GM11168 (cell line): ENCODE data around the gene ATG9B.

Source experiments
- in situ Hi-C: fragments of 300-500 bp; cut with MboI; formaldehyde crosslinking; loops from one replicate; pipeline ENCODE4 v1.12.0; 2022; ENCODE audit warnings: low sequenced_read_pairs; ENCODE audit not compliant: unreplicated experiment

Gene ATG9B

GRCh38 chr7:151007469-151007898, 16.8 kb downstream of the ATG9B start:
- in situ Hi-C loops, result no loop called here

DNA sequence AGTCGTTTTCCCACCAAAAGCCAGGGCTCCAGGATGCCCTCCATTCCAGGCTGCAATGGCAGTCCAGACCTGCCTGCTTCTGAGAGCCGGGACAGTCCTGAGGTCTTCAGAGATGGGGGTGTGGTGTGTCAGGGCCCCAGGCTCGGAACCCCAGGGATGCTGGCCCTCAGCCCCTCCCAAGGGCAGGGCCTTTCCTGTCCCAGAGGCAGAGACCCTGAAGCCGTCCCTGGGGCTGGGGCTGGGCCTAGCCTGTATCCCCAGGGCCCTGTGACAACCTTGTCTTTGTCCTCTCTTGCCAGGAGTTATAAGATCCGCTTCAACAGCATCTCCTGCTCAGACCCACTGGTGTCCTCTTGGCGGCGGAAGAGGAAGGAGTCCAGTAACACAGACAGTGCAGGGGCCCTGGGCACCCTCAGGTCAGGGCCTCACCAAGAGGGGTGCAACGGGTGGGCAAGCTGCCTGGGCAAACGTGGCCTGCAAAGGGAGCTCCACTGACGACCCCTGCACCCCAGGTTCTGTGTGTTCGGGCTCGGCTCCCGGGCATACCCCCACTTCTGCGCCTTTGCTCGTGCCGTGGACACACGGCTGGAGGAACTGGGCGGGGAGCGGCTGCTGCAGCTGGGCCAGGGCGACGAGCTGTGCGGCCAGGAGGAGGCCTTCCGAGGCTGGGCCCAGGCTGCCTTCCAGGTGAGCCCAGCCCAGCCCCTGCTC, 17.5 kb downstream of the ATG9B start:
- in situ Hi-C loops, result no loop called here

- in situ Hi-C loops, result no loop called here
Measured at GRCh38 chr7:151005566-151005965, 18.7 kb downstream of the ATG9B start.

- in situ Hi-C loops, result no loop called here
Measured at GRCh38 chr7:151003572-151003971, 20.7 kb downstream of the ATG9B start.

GRCh38 chr7:151001546-151001945, 22.7 kb downstream of the ATG9B start:
- in situ Hi-C loops, result no loop called here

DNA sequence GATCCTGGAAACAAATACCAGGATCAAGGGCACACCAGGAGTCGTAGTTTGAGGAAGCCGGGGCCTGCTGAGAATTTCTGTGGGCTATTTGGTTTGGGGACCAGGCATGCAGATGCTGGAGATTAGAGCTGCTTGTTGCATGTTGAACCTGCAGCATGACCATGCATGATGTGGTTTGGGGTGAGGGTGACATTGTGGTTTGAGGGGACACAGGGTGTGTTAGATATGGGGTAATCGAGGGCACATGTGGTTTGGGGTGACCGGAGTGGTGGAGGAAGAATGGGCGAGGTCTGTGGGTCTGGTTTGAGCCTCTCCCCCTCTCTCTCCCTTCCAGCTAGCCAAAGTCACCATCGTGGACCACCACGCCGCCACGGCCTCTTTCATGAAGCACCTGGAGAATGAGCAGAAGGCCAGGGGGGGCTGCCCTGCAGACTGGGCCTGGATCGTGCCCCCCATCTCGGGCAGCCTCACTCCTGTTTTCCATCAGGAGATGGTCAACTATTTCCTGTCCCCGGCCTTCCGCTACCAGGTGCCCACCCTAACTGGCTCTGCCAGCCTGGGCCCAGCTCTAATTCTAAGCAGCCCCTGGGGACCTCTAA, 23.3 kb downstream of the ATG9B start:
- in situ Hi-C loops, result no loop called here

DNA sequence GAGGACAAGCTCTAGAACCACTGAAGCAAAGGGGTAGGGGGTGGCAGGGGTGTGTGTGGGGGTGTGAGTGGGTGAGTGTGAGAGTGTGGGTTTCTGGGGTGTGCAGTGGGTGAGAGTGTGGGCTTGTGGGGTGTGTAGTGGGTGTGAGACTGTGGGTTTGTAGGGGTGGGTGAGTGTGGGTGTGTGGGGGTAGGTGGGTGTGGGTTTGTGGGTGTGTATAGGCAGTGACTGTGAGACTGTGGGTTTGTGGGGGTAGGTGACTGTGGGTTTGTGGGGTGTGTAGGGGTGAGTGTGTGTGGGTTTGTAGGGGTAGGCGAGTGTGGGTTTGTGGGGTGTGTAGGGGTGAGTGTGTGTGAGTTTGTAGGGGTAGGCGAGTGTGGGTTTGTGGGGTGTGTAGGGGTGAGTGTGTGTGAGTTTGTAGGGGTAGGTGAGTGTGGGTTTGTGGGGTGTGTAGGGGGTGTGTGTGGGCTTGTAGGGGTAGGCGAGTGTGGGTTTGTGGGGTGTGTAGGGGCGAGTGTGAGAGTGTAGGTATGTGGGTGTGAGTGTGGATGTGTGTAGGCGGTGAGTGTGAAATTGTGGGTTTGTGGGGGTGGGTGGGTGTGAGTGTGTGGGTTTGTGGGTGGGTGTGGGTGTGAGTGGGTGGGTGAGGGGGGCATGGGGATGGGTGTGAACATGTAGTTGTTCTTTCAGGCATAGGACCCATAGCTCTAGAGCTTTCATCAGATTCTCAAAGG, 24.6 kb downstream of the ATG9B start:
- in situ Hi-C loops, result no loop called here

GRCh38 chr7:150999001-150999400, 25.3 kb downstream of the ATG9B start:
- in situ Hi-C loops, result no loop called here

GRCh38 chr7:150998341-150998740, 26.0 kb downstream of the ATG9B start:
- in situ Hi-C loops, result no loop called here

DNA sequence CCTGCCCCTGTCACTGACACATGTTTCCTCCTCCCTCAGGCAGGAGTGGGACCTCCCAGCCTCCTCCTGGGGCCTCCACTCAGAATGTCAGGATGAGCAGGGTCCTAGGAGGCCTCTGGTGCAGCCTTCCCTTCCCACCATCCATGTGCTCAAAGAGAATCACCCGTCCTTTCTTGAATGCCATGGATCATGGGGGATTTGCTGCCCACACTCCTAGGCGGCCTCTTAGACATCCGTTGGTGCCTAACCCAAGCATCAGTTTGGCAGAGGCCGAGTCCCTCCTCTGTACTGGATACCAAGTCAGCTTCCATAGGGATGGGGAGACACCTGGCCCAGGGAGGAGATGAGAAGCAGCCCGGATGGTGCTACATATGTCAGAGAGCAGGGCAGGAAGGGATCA, 26.5 kb downstream of the ATG9B start:
- in situ Hi-C loops, result no loop called here

GRCh38 chr7:150997075-150997511, 27.2 kb downstream of the ATG9B start:
- in situ Hi-C loops, result no loop called here

DNA sequence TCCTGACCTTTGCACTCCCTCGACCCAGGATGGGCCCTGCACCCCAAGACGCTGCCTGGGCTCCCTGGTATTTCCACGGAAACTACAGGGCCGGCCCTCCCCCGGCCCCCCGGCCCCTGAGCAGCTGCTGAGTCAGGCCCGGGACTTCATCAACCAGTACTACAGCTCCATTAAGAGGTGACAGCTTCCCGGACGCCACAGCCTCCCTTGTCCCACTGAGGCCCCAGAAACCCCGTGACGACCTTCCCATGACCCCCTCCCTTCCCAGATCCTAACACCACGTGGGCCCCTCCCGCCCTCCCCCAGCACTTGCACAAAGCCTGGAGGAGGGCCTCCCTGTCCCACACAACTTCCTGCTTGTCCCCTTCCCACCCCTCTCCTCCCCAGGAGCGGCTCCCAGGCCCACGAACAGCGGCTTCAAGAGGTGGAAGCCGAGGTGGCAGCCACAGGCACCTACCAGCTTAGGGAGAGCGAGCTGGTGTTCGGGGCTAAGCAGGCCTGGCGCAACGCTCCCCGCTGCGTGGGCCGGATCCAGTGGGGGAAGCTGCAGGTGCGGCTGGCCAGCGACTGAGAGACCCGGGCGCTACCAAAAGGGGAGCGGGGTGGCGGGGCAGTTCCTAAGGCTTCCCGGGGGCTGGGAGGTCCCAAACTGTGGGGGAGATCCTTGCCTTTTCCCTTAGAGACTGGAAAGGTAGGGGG, 27.8 kb downstream of the ATG9B start:
- in situ Hi-C loops, result no loop called here

- in situ Hi-C loops, result no loop called here
Measured at GRCh38 chr7:150994838-150995510, 29.3 kb downstream of the ATG9B start.

- in situ Hi-C loops, result no loop called here
Measured at GRCh38 chr7:150994141-150994837, 30.0 kb downstream of the ATG9B start.

DNA sequence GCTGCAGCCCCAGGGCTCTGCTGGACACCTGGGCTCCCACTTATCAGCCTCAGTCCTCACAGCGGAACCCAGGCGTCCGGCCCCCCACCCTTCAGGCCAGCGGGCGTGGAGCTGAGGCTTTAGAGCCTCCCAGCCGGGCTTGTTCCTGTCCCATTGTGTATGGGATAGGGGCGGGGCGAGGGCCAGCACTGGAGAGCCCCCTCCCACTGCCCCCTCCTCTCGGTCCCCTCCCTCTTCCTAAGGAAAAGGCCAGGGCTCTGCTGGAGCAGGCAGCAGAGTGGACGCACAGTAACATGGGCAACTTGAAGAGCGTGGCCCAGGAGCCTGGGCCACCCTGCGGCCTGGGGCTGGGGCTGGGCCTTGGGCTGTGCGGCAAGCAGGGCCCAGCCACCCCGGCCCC, 30.8 kb downstream of the ATG9B start:
- in situ Hi-C loops, result no loop called here

- in situ Hi-C loops, result no loop called here
Measured at GRCh38 chr7:150992833-150993302, 31.4 kb downstream of the ATG9B start.

- in situ Hi-C loops, result no loop called here
Measured at GRCh38 chr7:150992051-150992640, 32.1 kb downstream of the ATG9B start.

DNA sequence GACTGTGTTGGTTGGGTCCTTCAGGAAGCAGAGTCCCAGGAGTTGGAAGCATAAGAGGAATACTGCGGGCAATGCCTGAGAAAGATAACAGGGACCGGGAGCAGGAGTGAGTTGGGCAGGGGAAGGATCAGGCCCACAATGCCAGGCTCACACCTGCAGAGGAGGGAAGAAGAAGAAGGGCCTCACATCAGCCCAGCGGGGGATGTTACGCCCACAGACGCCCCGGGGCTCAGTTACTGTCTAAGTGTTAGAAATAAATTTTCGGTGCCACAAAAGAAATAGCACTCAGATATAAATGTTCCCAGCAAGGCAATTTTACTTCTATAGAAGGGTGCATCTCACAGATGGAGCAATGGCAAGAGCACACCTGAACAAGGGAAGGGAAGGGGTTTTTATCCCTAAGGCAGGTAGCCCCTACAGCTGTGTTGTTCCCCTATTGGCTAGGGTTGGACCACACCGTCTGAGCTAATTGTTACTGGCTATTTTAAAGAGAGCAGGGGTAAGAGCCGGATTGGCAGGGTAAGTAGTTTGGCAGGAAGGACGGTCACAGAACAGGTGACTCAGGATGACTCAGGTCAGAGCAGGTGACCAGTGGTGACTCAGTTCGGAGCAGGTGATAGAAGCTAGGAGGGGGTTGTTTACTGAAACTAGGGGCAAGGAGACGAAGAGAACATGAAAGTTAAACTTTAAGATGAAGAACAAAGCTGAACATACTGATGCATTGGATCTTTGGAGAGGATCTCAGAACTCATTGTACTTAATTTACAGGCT, 33.7 kb downstream of the ATG9B start, which contains the start of gene NOS3:
NOS3 (plus strand) TSS at position 602 of the 771 bp plus-strand sequence. CDS start 2,787 bp downstream, outside the sequence.
- in situ Hi-C loops, result no loop called here
